Tibial artery (tissue), 4 donors: ENCODE data around the gene DYNC2H1.

Source experiments
- DNase-seq, 2 donors: peaks; one replicate each; pipeline ENCODE4 v3.0.0-alpha.2; 2019
- H3K27ac ChIP-seq, 2 donors: fragments of 200-600 bp; sonication (generic) in 1 of 2; 1 replicate in 1 of 2; 2 replicates in 1 of 2; pipeline ENCODE4 v1.5.1; 2018 to 2019; ENCODE audit warnings: mild to moderate bottlenecking in 1 of 2
- H3K27me3 ChIP-seq, 2 donors: fragments of 200-600 bp; sonication (generic) in 1 of 2; one replicate each; pipeline versions ENCODE4 v1.5.1 to v1.6.0; 2016 to 2019
- H3K36me3 ChIP-seq, 3 donors: fragments of 200-600 bp; sonication (generic) in 2 of 3; one replicate each; pipeline ENCODE4 v1.5.1; 2016 to 2019; ENCODE audit warnings: mild to moderate bottlenecking in 2 of 3
- H3K4me1 ChIP-seq, 4 donors: fragments of 200-600 bp; sonication (generic) in 2 of 4; 1 replicate in 3 of 4; 2 replicates in 1 of 4; pipeline ENCODE4 v1.5.1; 2016 to 2019
- H3K4me3 ChIP-seq, 2 donors: fragments of 200-600 bp; sonication (generic) in 1 of 2; 1 replicate in 1 of 2; 2 replicates in 1 of 2; pipeline ENCODE4 v1.5.1; 2018 to 2019; ENCODE audit warnings: mild to moderate bottlenecking in 2 of 2
- H3K9me3 ChIP-seq, 3 donors: fragments of 200-600 bp; sonication (generic) in 1 of 3; one replicate each; pipeline ENCODE4 v1.5.1; 2016 to 2019
- intact Hi-C: fragments of 100-400 bp; cut with DNase I; formaldehyde crosslinking; loops from one replicate; pipeline ENCODE4 v1.15.0; 2023; ENCODE audit warnings: low total_unique reads
- TF ChIP-seq, protein P1 (sequence below), 2 experiments: fragments of 200-600 bp in 1 of 2; fragments of 450-650 bp in 1 of 2; IDR thresholded peaks; one replicate each; pipeline ENCODE4 v1.5.1; 2017 to 2019; ENCODE audit warnings: antibody characterized with exemption in 2 of 2, mild to moderate bottlenecking in 1 of 2, moderate library complexity in 1 of 2

The DYNC2H1 gene

GRCh38 chr11:103281301-103281700 lies 172.1 kb downstream of the DYNC2H1 start:
- Histone ChIP-seq H3K4me3 (no peak overlapping the region), H3K36me3 (peaks cover 0 to 10% (median 6%) of the 10 kb centered on the region in 3 donors), H3K9me3 (no peaks in the 10 kb centered on the region), H3K27ac (no peak overlapping the region), H3K27me3 (no peaks in the 10 kb centered on the region), H3K4me1 (no peaks in the 10 kb centered on the region)
- TF ChIP-seq, protein P1, sequence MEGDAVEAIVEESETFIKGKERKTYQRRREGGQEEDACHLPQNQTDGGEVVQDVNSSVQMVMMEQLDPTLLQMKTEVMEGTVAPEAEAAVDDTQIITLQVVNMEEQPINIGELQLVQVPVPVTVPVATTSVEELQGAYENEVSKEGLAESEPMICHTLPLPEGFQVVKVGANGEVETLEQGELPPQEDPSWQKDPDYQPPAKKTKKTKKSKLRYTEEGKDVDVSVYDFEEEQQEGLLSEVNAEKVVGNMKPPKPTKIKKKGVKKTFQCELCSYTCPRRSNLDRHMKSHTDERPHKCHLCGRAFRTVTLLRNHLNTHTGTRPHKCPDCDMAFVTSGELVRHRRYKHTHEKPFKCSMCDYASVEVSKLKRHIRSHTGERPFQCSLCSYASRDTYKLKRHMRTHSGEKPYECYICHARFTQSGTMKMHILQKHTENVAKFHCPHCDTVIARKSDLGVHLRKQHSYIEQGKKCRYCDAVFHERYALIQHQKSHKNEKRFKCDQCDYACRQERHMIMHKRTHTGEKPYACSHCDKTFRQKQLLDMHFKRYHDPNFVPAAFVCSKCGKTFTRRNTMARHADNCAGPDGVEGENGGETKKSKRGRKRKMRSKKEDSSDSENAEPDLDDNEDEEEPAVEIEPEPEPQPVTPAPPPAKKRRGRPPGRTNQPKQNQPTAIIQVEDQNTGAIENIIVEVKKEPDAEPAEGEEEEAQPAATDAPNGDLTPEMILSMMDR (IDR thresholded peaks at IDR 0.05): no peak
- no peak for DNase-seq
- intact Hi-C loops: no loop called here

DNA sequence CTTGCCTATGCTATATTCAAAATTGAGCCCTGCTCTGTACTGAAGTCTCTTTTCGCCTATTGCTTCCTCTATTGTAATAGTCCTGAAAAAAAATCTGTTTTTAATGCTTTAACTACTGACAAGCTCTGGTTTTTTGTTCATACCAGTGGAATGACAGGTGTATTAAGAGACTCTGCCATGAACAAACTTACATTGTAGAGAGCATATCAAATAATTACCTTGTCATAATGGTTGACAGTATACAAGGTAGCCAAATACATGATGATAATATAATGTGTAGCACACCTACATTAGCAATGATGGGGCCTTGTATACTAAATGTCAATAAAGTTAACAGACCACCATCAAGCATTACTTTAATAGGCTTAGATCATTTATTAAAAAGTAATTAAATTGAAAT lies 175.0 kb downstream of the DYNC2H1 start:
- no peak for DNase-seq
- TF ChIP-seq, protein P1 (IDR thresholded peaks at IDR 0.05): no peak
- no peaks in the 10 kb centered on the region for H3K4me1 ChIP-seq
- H3K4me3 ChIP-seq: no peak overlapping the region
- H3K27ac ChIP-seq: no peak overlapping the region
- peaks cover 4 to 31% (median 28%) of the 10 kb centered on the region in 3 donors for H3K36me3 ChIP-seq
- H3K9me3 ChIP-seq: no peaks in the 10 kb centered on the region
- intact Hi-C loops: no loop called here
- no peaks in the 10 kb centered on the region for H3K27me3 ChIP-seq

DNA sequence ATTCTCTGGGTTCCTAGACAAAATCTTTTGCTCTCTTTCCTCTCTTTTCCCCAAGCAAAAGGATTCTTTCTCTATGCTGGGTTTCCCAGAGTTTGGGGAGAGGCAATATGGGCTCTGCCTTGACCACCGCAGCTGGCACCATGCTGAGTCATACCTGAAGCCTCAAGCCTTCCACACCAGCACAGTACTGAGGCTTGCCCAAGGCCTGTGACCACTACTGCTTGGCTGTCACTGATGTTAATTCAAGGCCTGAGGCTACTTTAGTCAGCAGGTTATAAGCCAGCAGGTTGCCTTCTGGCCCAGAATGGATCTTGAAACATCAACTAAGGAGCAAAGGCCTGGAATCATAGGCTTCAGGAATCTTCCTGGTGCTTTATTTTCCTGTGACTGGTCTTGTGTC lies 185.3 kb downstream of the DYNC2H1 start:
- Histone ChIP-seq H3K27me3 (no peaks in the 10 kb centered on the region), H3K9me3 (peaks cover 7 to 38% (median 32%) of the 10 kb centered on the region in 3 donors), H3K27ac (no peak overlapping the region), H3K36me3 (peaks cover 51 to 68% (median 56%) of the 10 kb centered on the region in 3 donors), H3K4me1 (no peaks in the 10 kb centered on the region), H3K4me3 (no peak overlapping the region)
- intact Hi-C loops: no loop called here
- DNase-seq: no peak
- TF ChIP-seq, protein P1 (IDR thresholded peaks at IDR 0.05): no peak

GRCh38 chr11:103295704-103296103 lies 186.5 kb downstream of the DYNC2H1 start:
- Histone ChIP-seq H3K4me1 (no peaks in the 10 kb centered on the region), H3K27ac (no peak overlapping the region), H3K27me3 (no peaks in the 10 kb centered on the region), H3K36me3 (peaks cover 39 to 56% (median 50%) of the 10 kb centered on the region in 3 donors), H3K4me3 (no peak overlapping the region), H3K9me3 (peaks cover 7 to 38% (median 32%) of the 10 kb centered on the region in 3 donors)
- TF ChIP-seq, protein P1 (IDR thresholded peaks at IDR 0.05): no peak
- DNase-seq: no peak
- intact Hi-C loops: no loop called here

DNA sequence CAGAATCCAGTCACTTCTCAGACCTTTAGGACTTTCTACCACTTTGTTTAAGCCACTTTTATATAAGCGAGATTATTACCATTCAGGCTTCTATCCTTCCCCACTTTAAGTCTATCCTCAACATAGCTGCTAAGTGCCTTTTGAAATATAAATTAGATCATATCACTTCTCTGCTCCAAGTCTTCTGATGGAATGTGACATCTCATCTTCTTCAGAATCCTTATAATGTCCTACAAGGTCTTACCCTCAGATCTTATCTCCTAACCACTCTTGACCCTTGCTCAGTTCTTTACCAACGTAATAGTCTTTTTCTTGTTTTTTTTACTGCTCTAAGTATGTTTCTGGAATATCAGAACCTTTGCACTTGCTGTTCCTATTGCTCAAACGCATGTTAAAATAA lies 188.7 kb downstream of the DYNC2H1 start:
- Histone ChIP-seq H3K27ac (no peak overlapping the region), H3K9me3 (peaks cover 2 to 27% (median 20%) of the 10 kb centered on the region in 3 donors), H3K4me1 (no peaks in the 10 kb centered on the region), H3K27me3 (no peaks in the 10 kb centered on the region), H3K36me3 (peaks cover 26 to 37% (median 30%) of the 10 kb centered on the region in 3 donors), H3K4me3 (no peak overlapping the region)
- intact Hi-C loops: no loop called here
- TF ChIP-seq, protein P1 (IDR thresholded peaks at IDR 0.05): no peak
- no peak for DNase-seq

DNA sequence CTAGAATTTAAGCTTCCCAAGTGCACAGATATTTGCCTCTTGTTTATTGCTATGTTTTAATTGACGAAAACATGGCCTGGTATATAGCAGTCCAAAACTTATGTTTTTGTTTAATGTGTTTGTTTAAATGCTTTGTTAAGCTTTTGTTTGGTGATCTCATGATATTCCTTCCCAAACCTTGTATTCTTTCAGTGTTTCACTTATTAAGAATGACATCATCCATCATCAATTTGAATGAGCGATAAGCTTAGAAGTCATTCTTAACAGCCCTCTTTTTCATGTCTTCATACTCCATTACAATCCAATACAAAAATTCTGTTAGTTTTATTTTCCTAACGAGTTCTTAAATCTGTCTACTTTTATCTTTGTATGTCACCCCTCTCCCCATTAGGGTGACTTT lies 206.0 kb downstream of the DYNC2H1 start:
- intact Hi-C loops: no loop called here
- H3K9me3 ChIP-seq: no peaks in the 10 kb centered on the region

More for the DNA sequence above, 206.0 kb downstream of the DYNC2H1 start:
- DNase-seq: no peak
- Histone ChIP-seq H3K4me1 (no peaks in the 10 kb centered on the region), H3K4me3 (no peak overlapping the region), H3K27ac (no peak overlapping the region), H3K36me3 (peaks cover 0 to 5% (median 0%) of the 10 kb centered on the region in 3 donors), H3K27me3 (no peaks in the 10 kb centered on the region)
- TF ChIP-seq, protein P1 (IDR thresholded peaks at IDR 0.05): no peak
